ENCODE measurements around the gene PHLDB2.

- no peak for TF ChIP-seq SUZ12 (IDR thresholded peaks at IDR 0.05)
- no peak for TF ChIP-seq TARDBP (IDR thresholded peaks at IDR 0.05)
- TF ChIP-seq BHLHE40 (IDR thresholded peaks at IDR 0.05; ENCODE audit: borderline replicate concordance): no peak
- TF ChIP-seq FOXM1 (IDR thresholded peaks at IDR 0.05; ENCODE audit: borderline replicate concordance): no peak
- TF ChIP-seq PKNOX1 (IDR thresholded peaks at IDR 0.05): no peak
These were observed 45.5 kb downstream of the PHLDB2 start for GRCh38 chr3:111904376-111905241.

All from HEK293T (cell line).